Testis (tissue), 2 donors: ENCODE measurements around the gene RPTOR.

Experiments
- POLR2A ChIP-seq: fragments of 450-650 bp; IDR thresholded peaks from one replicate; pipeline ENCODE4 v1.6.1; 2017; ENCODE audit warnings: antibody characterized with exemption, mild to moderate bottlenecking, moderate library complexity
- TF ChIP-seq, protein P1 (sequence below), 3 experiments: fragments of 450-650 bp in 2 of 3; fragments of 200-600 bp in 1 of 3; sonication (generic) in 1 of 3; IDR thresholded peaks; one replicate each; pipeline ENCODE4 v1.5.1; 2016 to 2019; ENCODE audit warnings: antibody characterized with exemption in 3 of 3, mild to moderate bottlenecking in 2 of 3, moderate library complexity in 1 of 3

- TF ChIP-seq, protein P1, sequence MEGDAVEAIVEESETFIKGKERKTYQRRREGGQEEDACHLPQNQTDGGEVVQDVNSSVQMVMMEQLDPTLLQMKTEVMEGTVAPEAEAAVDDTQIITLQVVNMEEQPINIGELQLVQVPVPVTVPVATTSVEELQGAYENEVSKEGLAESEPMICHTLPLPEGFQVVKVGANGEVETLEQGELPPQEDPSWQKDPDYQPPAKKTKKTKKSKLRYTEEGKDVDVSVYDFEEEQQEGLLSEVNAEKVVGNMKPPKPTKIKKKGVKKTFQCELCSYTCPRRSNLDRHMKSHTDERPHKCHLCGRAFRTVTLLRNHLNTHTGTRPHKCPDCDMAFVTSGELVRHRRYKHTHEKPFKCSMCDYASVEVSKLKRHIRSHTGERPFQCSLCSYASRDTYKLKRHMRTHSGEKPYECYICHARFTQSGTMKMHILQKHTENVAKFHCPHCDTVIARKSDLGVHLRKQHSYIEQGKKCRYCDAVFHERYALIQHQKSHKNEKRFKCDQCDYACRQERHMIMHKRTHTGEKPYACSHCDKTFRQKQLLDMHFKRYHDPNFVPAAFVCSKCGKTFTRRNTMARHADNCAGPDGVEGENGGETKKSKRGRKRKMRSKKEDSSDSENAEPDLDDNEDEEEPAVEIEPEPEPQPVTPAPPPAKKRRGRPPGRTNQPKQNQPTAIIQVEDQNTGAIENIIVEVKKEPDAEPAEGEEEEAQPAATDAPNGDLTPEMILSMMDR (IDR thresholded peaks at IDR 0.05), result no peak
- no peak for TF ChIP-seq POLR2A
Observed at GRCh38 chr17:80666867-80667266, 122.2 kb downstream of the RPTOR start.
